ENCODE results near the gene NFU1.
A peak's percentile ranks its signal among the peaks of the same experiment; 100 is the strongest.

The NFU1 gene

GRCh38 chr2:69434753-69435152 is 2.5 kb downstream of the NFU1 start:
- H3F3A ChIP-seq (ENCODE audit: low read depth) = no peaks in the 10 kb centered on the region
- no peaks in the 10 kb centered on the region for H3K9me3 ChIP-seq (ENCODE audit: insufficient read depth, low read depth, low read length)
- peaks cover 25% of the 10 kb centered on the region for H3K4me1 ChIP-seq (ENCODE audit: insufficient read depth, low read length, poor library complexity, severe bottlenecking)
- H3K9me2 ChIP-seq (replicated peaks; ENCODE audit: low read depth, low read length) = no peaks in the 10 kb centered on the region
- no peaks in the 10 kb centered on the region for H4K20me1 ChIP-seq (ENCODE audit: insufficient read depth, low read length, poor library complexity, severe bottlenecking)
- no peak for TF ChIP-seq EZH2phosphoT487 (IDR thresholded peaks at IDR 0.05; ENCODE audit: borderline replicate concordance)
- TF ChIP-seq, protein P1, sequence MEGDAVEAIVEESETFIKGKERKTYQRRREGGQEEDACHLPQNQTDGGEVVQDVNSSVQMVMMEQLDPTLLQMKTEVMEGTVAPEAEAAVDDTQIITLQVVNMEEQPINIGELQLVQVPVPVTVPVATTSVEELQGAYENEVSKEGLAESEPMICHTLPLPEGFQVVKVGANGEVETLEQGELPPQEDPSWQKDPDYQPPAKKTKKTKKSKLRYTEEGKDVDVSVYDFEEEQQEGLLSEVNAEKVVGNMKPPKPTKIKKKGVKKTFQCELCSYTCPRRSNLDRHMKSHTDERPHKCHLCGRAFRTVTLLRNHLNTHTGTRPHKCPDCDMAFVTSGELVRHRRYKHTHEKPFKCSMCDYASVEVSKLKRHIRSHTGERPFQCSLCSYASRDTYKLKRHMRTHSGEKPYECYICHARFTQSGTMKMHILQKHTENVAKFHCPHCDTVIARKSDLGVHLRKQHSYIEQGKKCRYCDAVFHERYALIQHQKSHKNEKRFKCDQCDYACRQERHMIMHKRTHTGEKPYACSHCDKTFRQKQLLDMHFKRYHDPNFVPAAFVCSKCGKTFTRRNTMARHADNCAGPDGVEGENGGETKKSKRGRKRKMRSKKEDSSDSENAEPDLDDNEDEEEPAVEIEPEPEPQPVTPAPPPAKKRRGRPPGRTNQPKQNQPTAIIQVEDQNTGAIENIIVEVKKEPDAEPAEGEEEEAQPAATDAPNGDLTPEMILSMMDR (conservative IDR thresholded peaks at IDR 0.05; ENCODE audit: low read length) = no peak
- H3K36me3 ChIP-seq (ENCODE audit: insufficient read depth, low read length) = no peaks in the 10 kb centered on the region
- no peak overlapping the region for H2AFZ ChIP-seq (ENCODE audit: low read length)
- no peak overlapping the region for H3K9ac ChIP-seq (ENCODE audit: low read depth, low read length, poor library complexity, severe bottlenecking)
- H3K27me3 ChIP-seq (ENCODE audit: insufficient read depth, low read length, poor library complexity, severe bottlenecking) = no peaks in the 10 kb centered on the region
- H3K4me2 ChIP-seq (ENCODE audit: low read depth, low read length, poor library complexity, severe bottlenecking) = peak overlapping the region; percentile 96
- H3K4me3 ChIP-seq (ENCODE audit: low read length, poor library complexity, severe bottlenecking) = no peak overlapping the region
- H3K79me2 ChIP-seq (ENCODE audit: insufficient read depth, low read length) = peaks cover 19% of the 10 kb centered on the region

DNA sequence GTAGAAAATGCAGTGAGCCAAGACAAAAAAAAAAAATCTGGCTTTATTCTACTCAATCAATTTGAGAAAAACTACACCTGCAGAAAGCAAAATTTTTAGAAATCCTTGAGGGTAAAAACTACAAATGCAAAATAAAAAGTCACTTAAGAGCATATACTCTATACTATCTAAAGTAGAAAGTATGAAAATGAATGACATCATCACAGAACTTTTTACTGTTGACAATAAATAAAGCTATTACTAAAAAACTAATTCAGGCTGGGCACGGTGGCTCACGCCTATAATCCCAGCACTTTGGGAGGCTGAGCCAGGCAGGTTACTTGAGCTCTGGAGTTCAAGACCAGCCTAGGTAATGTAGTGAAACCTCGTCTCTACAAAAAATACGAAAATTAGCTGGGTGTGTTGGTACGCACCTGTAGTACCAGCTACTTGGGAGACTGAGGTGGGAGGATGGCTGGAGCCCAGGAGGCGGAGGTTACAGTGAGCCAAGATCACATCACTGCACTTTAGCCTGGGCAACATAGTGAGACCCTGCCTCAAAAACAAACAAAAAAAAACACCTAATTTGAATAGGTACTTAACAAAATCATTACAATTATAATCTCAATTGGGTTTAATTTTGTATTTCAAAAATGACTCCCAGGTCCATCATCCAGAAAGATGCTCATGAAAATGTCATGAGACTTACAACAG is 7.6 kb downstream of the NFU1 start:
- no peak overlapping the region for H3K9ac ChIP-seq (ENCODE audit: low read depth, low read length, poor library complexity, severe bottlenecking)
- no peaks in the 10 kb centered on the region for H3K79me2 ChIP-seq (ENCODE audit: insufficient read depth, low read length)
- H3K4me1 ChIP-seq (ENCODE audit: insufficient read depth, low read length, poor library complexity, severe bottlenecking) = no peaks in the 10 kb centered on the region
- no peak overlapping the region for H3K4me2 ChIP-seq (ENCODE audit: low read depth, low read length, poor library complexity, severe bottlenecking)
- H3K27me3 ChIP-seq (ENCODE audit: insufficient read depth, low read length, poor library complexity, severe bottlenecking) = no peaks in the 10 kb centered on the region
- no peaks in the 10 kb centered on the region for H3F3A ChIP-seq (ENCODE audit: low read depth)
- H3K9me3 ChIP-seq (ENCODE audit: insufficient read depth, low read depth, low read length) = no peaks in the 10 kb centered on the region
- no peak overlapping the region for H2AFZ ChIP-seq (ENCODE audit: low read length)
- no peak overlapping the region for H3K4me3 ChIP-seq (ENCODE audit: low read length, poor library complexity, severe bottlenecking)
- H3K36me3 ChIP-seq (ENCODE audit: insufficient read depth, low read length) = 0 out of 2 replicates have a peak, but pooled peaks cover 2% of the 10 kb centered on the region
- TF ChIP-seq, protein P1 (conservative IDR thresholded peaks at IDR 0.05; ENCODE audit: low read length) = no peak
- TF ChIP-seq EZH2phosphoT487 (IDR thresholded peaks at IDR 0.05; ENCODE audit: borderline replicate concordance) = no peak
- H3K9me2 ChIP-seq (replicated peaks; ENCODE audit: low read depth, low read length) = no peaks in the 10 kb centered on the region
- no peaks in the 10 kb centered on the region for H4K20me1 ChIP-seq (ENCODE audit: insufficient read depth, low read length, poor library complexity, severe bottlenecking)

GRCh38 chr2:69428981-69429380 is 8.3 kb downstream of the NFU1 start:
- no peaks in the 10 kb centered on the region for H3K9me2 ChIP-seq (replicated peaks; ENCODE audit: low read depth, low read length)
- H3K36me3 ChIP-seq (ENCODE audit: insufficient read depth, low read length) = 0 out of 2 replicates have a peak, but pooled peaks cover 2% of the 10 kb centered on the region
- H3K4me1 ChIP-seq (ENCODE audit: insufficient read depth, low read length, poor library complexity, severe bottlenecking) = no peaks in the 10 kb centered on the region
- TF ChIP-seq EZH2phosphoT487 (IDR thresholded peaks at IDR 0.05; ENCODE audit: borderline replicate concordance) = no peak
- TF ChIP-seq, protein P1 (conservative IDR thresholded peaks at IDR 0.05; ENCODE audit: low read length) = no peak
- no peak overlapping the region for H3K4me3 ChIP-seq (ENCODE audit: low read length, poor library complexity, severe bottlenecking)
- H2AFZ ChIP-seq (ENCODE audit: low read length) = no peak overlapping the region
- no peaks in the 10 kb centered on the region for H4K20me1 ChIP-seq (ENCODE audit: insufficient read depth, low read length, poor library complexity, severe bottlenecking)
- H3F3A ChIP-seq (ENCODE audit: low read depth) = no peaks in the 10 kb centered on the region
- no peaks in the 10 kb centered on the region for H3K79me2 ChIP-seq (ENCODE audit: insufficient read depth, low read length)
- no peak overlapping the region for H3K4me2 ChIP-seq (ENCODE audit: low read depth, low read length, poor library complexity, severe bottlenecking)
- no peaks in the 10 kb centered on the region for H3K27me3 ChIP-seq (ENCODE audit: insufficient read depth, low read length, poor library complexity, severe bottlenecking)
- H3K9ac ChIP-seq (ENCODE audit: low read depth, low read length, poor library complexity, severe bottlenecking) = no peak overlapping the region
- H3K9me3 ChIP-seq (ENCODE audit: insufficient read depth, low read depth, low read length) = no peaks in the 10 kb centered on the region
